IMR-90 (cell line): ENCODE data around the gene HAS3. TPM values are rescaled to one million over a fixed set of nuclear protein-coding genes. Genes with fewer than 3 reads are reported as not detected.

ENCODE experiments used
- ATAC-seq: fragments of 200-7000 bp; cut with Tn5 transposase; 2 replicates; pipeline ENCODE4 v1.9.1; 2020; ENCODE audit warnings: low read depth, mild to moderate bottlenecking, moderate library complexity
- BruUV-seq: library from RNA; stranded (reverse); fragments of 400-500 nt; replicated peaks from 2 replicates; lab custom pipeline; 2021; lab: Mats Ljungman, UMichigan
- CTCF ChIA-PET: fragments of 300-600 bp; formaldehyde crosslinking; extraction: SDS; loops from one replicate; lab custom pipeline; 2021; ENCODE audit warnings: antibody characterized with exemption; lab: Yijun Ruan, JAX
- POLR2A ChIA-PET: fragments of 300-600 bp; sonication (Branson Sonifier 250); formaldehyde crosslinking; loops from one replicate; lab custom pipeline; 2022; ENCODE audit warnings: antibody characterized with exemption; ENCODE audit not compliant: unreplicated experiment; lab: Charles Lee
- DNase-seq: peaks from one replicate; pipeline ENCODE4 v3.0.0; 2013
- H2AFZ ChIP-seq: replicated peaks from 2 replicates; pipeline ENCODE3; 2013; ENCODE audit warnings: low read length, mild to moderate bottlenecking; ENCODE audit not compliant: poor library complexity
- H2AK5ac ChIP-seq: 2 replicates; pipeline ENCODE4 v1.6.1; 2013; ENCODE audit warnings: low read depth, low read length, inconsistent platforms
- H2AK9ac ChIP-seq: replicated peaks from 2 replicates; pipeline ENCODE3; 2013; ENCODE audit warnings: mild to moderate bottlenecking, low read depth, low read length, moderate library complexity; ENCODE audit not compliant: poor library complexity
- H2BK120ac ChIP-seq: 2 replicates; pipeline ENCODE4 v1.6.1; 2013; ENCODE audit warnings: low read depth, low read length, inconsistent platforms
- H2BK15ac ChIP-seq: 3 replicates; pipeline ENCODE4 v1.6.1; 2013; ENCODE audit warnings: low read depth, low read length, inconsistent platforms
- H2BK20ac ChIP-seq: 2 replicates; pipeline ENCODE4 v1.6.1; 2013; ENCODE audit warnings: low read depth, mild to moderate bottlenecking, inconsistent platforms, low read length, moderate library complexity
- H2BK5ac ChIP-seq: 2 replicates; pipeline ENCODE4 v1.6.1; 2013; ENCODE audit warnings: mild to moderate bottlenecking, low read depth, low read length, inconsistent platforms; ENCODE audit not compliant: poor library complexity, severe bottlenecking
- H3K14ac ChIP-seq: replicated peaks from 2 replicates; pipeline ENCODE4 v1.6.1; 2013; ENCODE audit warnings: low read depth, low read length, inconsistent platforms
- H3K18ac ChIP-seq: 2 replicates; pipeline ENCODE4 v1.6.1; 2013; ENCODE audit warnings: low read depth, low read length, control low read depth
- H3K23ac ChIP-seq: 2 replicates; pipeline ENCODE4 v1.6.1; 2013; ENCODE audit warnings: low read depth, low read length, inconsistent platforms
- H3K27ac ChIP-seq: 2 replicates; pipeline ENCODE4 v1.5.1; 2013; ENCODE audit warnings: mild to moderate bottlenecking, control low read depth, low read length; ENCODE audit not compliant: insufficient read depth
- H3K27me3 ChIP-seq: 2 replicates; pipeline ENCODE4 v1.6.1; 2013; ENCODE audit warnings: low read length; ENCODE audit not compliant: control insufficient read depth, insufficient read depth
- H3K36me3 ChIP-seq: 2 replicates; pipeline ENCODE4 v1.6.1; 2013; ENCODE audit warnings: low read length, mixed read lengths; ENCODE audit not compliant: control insufficient read depth, insufficient read depth
- H3K4ac ChIP-seq: 2 replicates; pipeline ENCODE4 v1.6.1; 2013; ENCODE audit warnings: low read depth, low read length, inconsistent platforms
- H3K4me1 ChIP-seq: 2 replicates; pipeline ENCODE4 v1.6.1; 2013; ENCODE audit warnings: low read length, mixed read lengths; ENCODE audit not compliant: control insufficient read depth, insufficient read depth
- H3K4me2 ChIP-seq: 2 replicates; pipeline ENCODE4 v1.6.1; 2013; ENCODE audit warnings: low read depth, mild to moderate bottlenecking, control low read depth, low read length, moderate library complexity
- H3K4me3 ChIP-seq: 2 replicates; pipeline ENCODE4 v1.5.1; 2013; ENCODE audit warnings: low read depth, mild to moderate bottlenecking, control low read depth, low read length, moderate library complexity; ENCODE audit not compliant: insufficient read depth
- H3K56ac ChIP-seq: 2 replicates; pipeline ENCODE4 v1.6.1; 2013; ENCODE audit warnings: low read length, inconsistent platforms; ENCODE audit not compliant: insufficient read depth; ENCODE audit errors: extremely low read depth
- H3K79me1 ChIP-seq, 2 experiments: 2 replicates each; pipeline ENCODE4 v1.6.1; 2013; ENCODE audit warnings: low read length in 2 of 2, inconsistent platforms in 1 of 2, low read depth in 1 of 2
- H3K9ac ChIP-seq: 2 replicates; pipeline ENCODE4 v1.6.1; 2013; ENCODE audit warnings: low read depth, low read length, control low read depth
- H3K9me1 ChIP-seq: 2 replicates; pipeline ENCODE4 v1.6.1; 2013; ENCODE audit warnings: low read length, inconsistent platforms; ENCODE audit not compliant: insufficient read depth
- H3K9me3 ChIP-seq: 2 replicates; pipeline ENCODE4 v1.6.1; 2013; ENCODE audit warnings: low read length; ENCODE audit not compliant: control insufficient read depth, insufficient read depth
- H4K20me1 ChIP-seq: 2 replicates; pipeline ENCODE4 v1.6.1; 2013; ENCODE audit warnings: low read length, inconsistent platforms; ENCODE audit not compliant: insufficient read depth
- H4K5ac ChIP-seq: 2 replicates; pipeline ENCODE4 v1.6.1; 2013; ENCODE audit warnings: mild to moderate bottlenecking, low read depth, low read length, control low read depth
- H4K8ac ChIP-seq, 2 experiments: 2 replicates each; pipeline ENCODE4 v1.6.1; 2013; ENCODE audit warnings: low read depth in 2 of 2, low read length in 2 of 2, control low read depth in 1 of 2, inconsistent platforms in 1 of 2
- H4K91ac ChIP-seq: 2 replicates; pipeline ENCODE4 v1.6.1; 2013; ENCODE audit warnings: low read depth, low read length, inconsistent platforms; ENCODE audit not compliant: insufficient read depth
- CHD1 ChIP-seq: IDR thresholded peaks from 2 replicates; pipeline ENCODE4 v1.6.1; 2012; ENCODE audit warnings: low read depth, low read length, improper control_type of control experiment
- MAFK ChIP-seq: IDR thresholded peaks from 2 replicates; pipeline ENCODE4 v1.6.1; 2012; ENCODE audit warnings: low read depth, low read length, improper control_type of control experiment
- MXI1 ChIP-seq: IDR thresholded peaks from 2 replicates; pipeline ENCODE4 v1.6.1; 2012; ENCODE audit warnings: low read depth, mild to moderate bottlenecking, low read length, moderate library complexity, borderline replicate concordance
- NFE2L2 ChIP-seq: fragments of 150-350 bp; IDR thresholded peaks from 2 replicates; pipeline ENCODE4 v1.6.1; 2016; ENCODE audit warnings: low read depth, mild to moderate bottlenecking, low read length
- POLR2A ChIP-seq: IDR thresholded peaks from 2 replicates; pipeline ENCODE4 v1.6.1; 2012; ENCODE audit warnings: mild to moderate bottlenecking, low read depth, low read length
- RCOR1 ChIP-seq: IDR thresholded peaks from 2 replicates; pipeline ENCODE4 v1.6.1; 2012; ENCODE audit warnings: mild to moderate bottlenecking, low read length, improper control_type of control experiment; ENCODE audit not compliant: insufficient replicate concordance
- RFX5 ChIP-seq: IDR thresholded peaks from 2 replicates; pipeline ENCODE4 v1.8.0; 2012; ENCODE audit warnings: low read depth, mild to moderate bottlenecking, low read length, moderate library complexity
- SMC3 ChIP-seq: fragments of 150-350 bp; IDR thresholded peaks from 2 replicates; pipeline ENCODE4 v1.6.1; 2016; ENCODE audit warnings: low read depth, mild to moderate bottlenecking, antibody characterized with exemption, low read length, moderate library complexity
- WGBS, 2 experiments: methylation state at CpG; one replicate each; pipeline versions ENCODE4 v1.1.5 to v1.1.7; 2013; ENCODE audit warnings: missing lambda C conversion rate in 2 of 2; ENCODE audit not compliant: insufficient read length in 1 of 2; ENCODE audit errors: extremely low coverage in 2 of 2; 5-methylcytosine and 5-hydroxymethylcytosine counted together
- dilution Hi-C: fragments of 300-500 bp; cut with HindIII; formaldehyde crosslinking; loops from one replicate; pipeline ENCODE4 v1.14.3; 2018; ENCODE audit warnings: low sequenced_read_pairs; ENCODE audit not compliant: unreplicated experiment
- in situ Hi-C: fragments of 300-500 bp; cut with MboI; formaldehyde crosslinking; loops from 3 replicates; pipeline ENCODE4 v1.14.3; 2019; ENCODE audit warnings: low sequenced_read_pairs, inconsistent platforms, mixed read lengths
- intact Hi-C: fragments of 100-400 bp; cut with micrococcal nuclease; formaldehyde crosslinking; loops from 2 replicates; pipeline ENCODE4 v1.10.0; 2022
- polyA plus RNA-seq, 3 experiments: library from polyadenylated mRNA; depleted of rRNA; stranded (reverse); fragments of >200 nt; gene quantifications; 2 replicates each; pipeline ENCODE4 v1.2.3, GENCODE V29; 2012; ENCODE audit warnings: low replicate concordance in 1 of 3
- total RNA-seq: library from RNA; depleted of rRNA; stranded (reverse); fragments of >200 nt; gene quantifications from 2 replicates; pipeline ENCODE4 v1.2.3, GENCODE V29; 2012

HAS3 gene
- total and polyA plus RNA-seq, 2 of the 4 experiments (the other 2 are of a cell fraction) = 0.36 to 0.97 TPM

DNA sequence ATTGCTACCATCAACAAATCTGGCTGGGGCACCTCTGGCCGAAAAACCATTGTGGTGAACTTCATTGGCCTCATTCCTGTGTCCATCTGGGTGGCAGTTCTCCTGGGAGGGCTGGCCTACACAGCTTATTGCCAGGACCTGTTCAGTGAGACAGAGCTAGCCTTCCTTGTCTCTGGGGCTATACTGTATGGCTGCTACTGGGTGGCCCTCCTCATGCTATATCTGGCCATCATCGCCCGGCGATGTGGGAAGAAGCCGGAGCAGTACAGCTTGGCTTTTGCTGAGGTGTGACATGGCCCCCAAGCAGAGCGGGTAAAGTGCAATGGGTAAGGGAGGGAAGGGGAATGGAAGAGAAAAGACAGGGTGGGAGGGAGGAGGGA lies 9.5 kb downstream of the HAS3 start:
- Histone ChIP-seq H4K8ac (no peak overlapping the region), H3K9ac (no peak overlapping the region), H3K56ac (no peak overlapping the region), H4K20me1 (peaks cover 23% of the 10 kb centered on the region), H2AFZ (no peak overlapping the region), H3K4ac (no peak overlapping the region), H2AK5ac (no peak overlapping the region), H2AK9ac (no peak overlapping the region), H3K18ac (no peak overlapping the region), H2BK120ac (no peak overlapping the region), H3K23ac (no peak overlapping the region), H3K4me2 (no peak overlapping the region), H3K27me3 (no peaks in the 10 kb centered on the region), H3K36me3 (peaks cover 50% of the 10 kb centered on the region), H4K5ac (no peak overlapping the region), H2BK20ac (no peak overlapping the region), H3K9me1 (peaks cover 11% of the 10 kb centered on the region), H3K79me1 (peaks cover 25 to 60% of the 10 kb centered on the region in 2 experiments), H3K4me1 (no peaks in the 10 kb centered on the region), H3K14ac (no peak overlapping the region), H2BK5ac (no peak overlapping the region), H2BK15ac (no peak overlapping the region), H3K27ac (no peak overlapping the region), H3K4me3 (no peak overlapping the region), H4K91ac (no peak overlapping the region), H3K9me3 (no peaks in the 10 kb centered on the region)
- dilution Hi-C loops = no loop called here
- POLR2A ChIA-PET = no interaction called here
- in situ Hi-C loops = loop anchor here (5.0 to 10.0 kb wide), 3 partner anchors 140 to 410 kb away; no protein-coding TSS in a partner anchor
- ATAC-seq (no peak), DNase-seq (no peak)
- CTCF ChIA-PET = no interaction called here
- no TSS peak for BruUV-seq
- intact Hi-C loops = no loop called here
- 100% methylated on average over 3 of the region's 6 CpGs; no CpG with 5 or more reads in 1 of the 2 experiments for WGBS, 2 experiments
- TF ChIP-seq MXI1 = no peak
- no peak for TF ChIP-seq RCOR1
- TF ChIP-seq MAFK = no peak
- TF ChIP-seq POLR2A = no peak
- TF ChIP-seq SMC3 = no peak
- TF ChIP-seq RFX5 = no peak
- TF ChIP-seq CHD1 = no peak
- TF ChIP-seq NFE2L2 = no peak
